ENCODE results near the gene SCFD1.

The SCFD1 gene

GRCh38 chr14:30691751-30692398 is 69.8 kb downstream of the SCFD1 start:
- Histone ChIP-seq H3K4me2 (ENCODE audit: low read length) (no peak overlapping the region), H3K9ac (no peak overlapping the region), H3K27me3 (ENCODE audit: control insufficient read depth, insufficient read depth, low read length) (no peaks in the 10 kb centered on the region), H3K4me3 (ENCODE audit: low read depth, low read length) (no peak overlapping the region), H2AFZ (no peak overlapping the region), H3K27ac (peak overlapping the region; percentile 92), H3K79me2 (no peaks in the 10 kb centered on the region), H3K9me3 (ENCODE audit: control insufficient read depth, low read length) (no peaks in the 10 kb centered on the region), H3K4me1 (peaks cover 8% of the 10 kb centered on the region), H3K36me3 (ENCODE audit: control insufficient read depth, insufficient read depth, low read length) (no peaks in the 10 kb centered on the region)
- no peak for TF ChIP-seq CTCF (IDR thresholded peaks at IDR 0.05)

- Histone ChIP-seq H3K9ac (no peak overlapping the region), H3K36me3 (ENCODE audit: control insufficient read depth, insufficient read depth, low read length) (no peaks in the 10 kb centered on the region), H3K27me3 (ENCODE audit: control insufficient read depth, insufficient read depth, low read length) (no peaks in the 10 kb centered on the region), H2AFZ (no peak overlapping the region), H3K27ac (no peak overlapping the region), H3K4me2 (ENCODE audit: low read length) (no peak overlapping the region), H3K4me3 (ENCODE audit: low read depth, low read length) (no peak overlapping the region), H3K4me1 (peaks cover 8% of the 10 kb centered on the region), H3K9me3 (ENCODE audit: control insufficient read depth, low read length) (no peaks in the 10 kb centered on the region), H3K79me2 (no peaks in the 10 kb centered on the region)
- TF ChIP-seq CTCF (IDR thresholded peaks at IDR 0.05), result no peak
Observed at GRCh38 chr14:30692669-30693068, 70.5 kb downstream of the SCFD1 start.

- Histone ChIP-seq H3K27ac (no peak overlapping the region), H3K36me3 (ENCODE audit: control insufficient read depth, insufficient read depth, low read length) (no peaks in the 10 kb centered on the region)
- no peak for TF ChIP-seq CTCF (IDR thresholded peaks at IDR 0.05)
Observed at GRCh38 chr14:30698463-30698862, 76.3 kb downstream of the SCFD1 start.

GRCh38 chr14:30706704-30707103 is 84.6 kb downstream of the SCFD1 start:
- H3K4me3 ChIP-seq (ENCODE audit: low read depth, low read length), result no peak overlapping the region
- no peaks in the 10 kb centered on the region for H3K27me3 ChIP-seq (ENCODE audit: control insufficient read depth, insufficient read depth, low read length)
- no peak overlapping the region for H3K4me2 ChIP-seq (ENCODE audit: low read length)
- no peaks in the 10 kb centered on the region for H3K4me1 ChIP-seq
- no peak for TF ChIP-seq CTCF (IDR thresholded peaks at IDR 0.05)
- no peaks in the 10 kb centered on the region for H3K79me2 ChIP-seq
- no peak overlapping the region for H3K9ac ChIP-seq
- H3K36me3 ChIP-seq (ENCODE audit: control insufficient read depth, insufficient read depth, low read length), result no peaks in the 10 kb centered on the region
- H3K9me3 ChIP-seq (ENCODE audit: control insufficient read depth, low read length), result no peaks in the 10 kb centered on the region
- H2AFZ ChIP-seq, result no peak overlapping the region
- H3K27ac ChIP-seq, result no peak overlapping the region

More at GRCh38 chr14:30698463-30698862, 76.3 kb downstream of the SCFD1 start:
- Histone ChIP-seq H3K79me2 (no peaks in the 10 kb centered on the region), H3K4me3 (ENCODE audit: low read depth, low read length) (no peak overlapping the region), H3K4me1 (no peaks in the 10 kb centered on the region), H3K4me2 (ENCODE audit: low read length) (no peak overlapping the region), H3K9me3 (ENCODE audit: control insufficient read depth, low read length) (no peaks in the 10 kb centered on the region), H2AFZ (no peak overlapping the region), H3K9ac (no peak overlapping the region), H3K27me3 (ENCODE audit: control insufficient read depth, insufficient read depth, low read length) (no peaks in the 10 kb centered on the region)

- Histone ChIP-seq H3K27me3 (ENCODE audit: control insufficient read depth, insufficient read depth, low read length) (no peaks in the 10 kb centered on the region), H2AFZ (no peak overlapping the region), H3K9me3 (ENCODE audit: control insufficient read depth, low read length) (no peaks in the 10 kb centered on the region), H3K4me2 (ENCODE audit: low read length) (no peak overlapping the region), H3K9ac (no peak overlapping the region), H3K79me2 (no peaks in the 10 kb centered on the region), H3K27ac (no peak overlapping the region), H3K36me3 (ENCODE audit: control insufficient read depth, insufficient read depth, low read length) (no peaks in the 10 kb centered on the region), H3K4me3 (ENCODE audit: low read depth, low read length) (no peak overlapping the region), H3K4me1 (no peaks in the 10 kb centered on the region)
- no peak for TF ChIP-seq CTCF (IDR thresholded peaks at IDR 0.05)
Observed at GRCh38 chr14:30708157-30708556, 86.0 kb downstream of the SCFD1 start.

Measured in parathyroid adenoma (tissue), 2 donors.